Measurements from ENCODE around the gene GRAMD2B.
A peak's percentile ranks its signal among the peaks of the same experiment; 100 is the strongest.

Gene GRAMD2B

DNA sequence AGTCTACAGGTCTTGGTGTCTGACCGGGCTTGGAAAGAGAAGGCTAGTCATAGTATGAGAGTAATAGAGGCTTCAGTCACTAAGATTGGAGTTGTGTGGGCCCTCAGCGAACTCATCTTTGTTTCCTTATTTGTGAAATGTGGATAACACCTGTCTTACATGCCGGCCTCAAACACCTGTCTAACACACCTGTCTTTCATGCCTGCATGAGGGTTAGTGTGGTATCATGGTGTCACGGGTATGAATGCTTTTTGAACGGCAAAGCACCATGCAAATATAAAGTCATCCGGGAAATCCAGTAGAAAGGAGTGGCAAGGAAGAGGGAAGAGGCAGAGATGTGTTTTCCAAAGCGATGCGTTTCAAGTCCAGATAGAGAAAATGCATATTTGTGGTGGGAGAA, 25.5 kb downstream of the GRAMD2B start (continued):
- TF ChIP-seq ZNF514 (tag by site-specific recombination; IDR thresholded peaks at IDR 0.05) (no peak), ZNF747 (tag by site-specific recombination; IDR thresholded peaks at IDR 0.05) (no peak)

DNA sequence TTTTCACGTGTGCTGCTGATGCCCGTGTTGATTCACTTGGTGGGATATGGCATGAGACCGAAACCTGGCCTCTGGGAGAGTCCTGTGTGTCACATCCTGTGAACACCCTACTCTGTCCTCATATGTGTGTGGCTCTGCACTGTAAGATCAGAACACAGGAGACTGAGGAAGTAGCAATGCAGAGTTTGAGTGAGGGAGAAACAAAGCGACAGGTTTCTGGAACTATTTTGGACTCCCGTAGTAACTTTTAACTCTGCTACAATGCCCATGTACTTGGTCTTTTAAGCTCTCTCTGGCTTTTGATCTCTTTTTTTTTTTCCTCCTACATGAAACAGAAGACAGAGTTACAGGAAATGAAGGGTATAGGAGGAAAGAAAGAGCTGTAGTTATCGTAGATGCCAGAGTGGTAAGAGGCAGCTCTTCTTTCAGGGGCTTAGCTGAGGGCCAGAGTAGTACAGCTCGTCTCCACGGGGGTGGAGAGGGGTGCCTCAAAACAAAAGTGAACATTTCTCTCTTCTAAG, 26.6 kb downstream of the GRAMD2B start:
- no peak overlapping the region for H3K27ac ChIP-seq (ENCODE audit: extremely low read depth, low read depth, low read length)
- CTCF ChIA-PET = interaction anchor here (0.6 kb wide), 1 partner anchor 722 kb away, joined by 3 read pairs; no protein-coding TSS in a partner anchor
- TF ChIP-seq TRIM28 (IDR thresholded peaks at IDR 0.05; ENCODE audit: borderline replicate concordance, low read length) (no peak), SCRT2 (tag by site-specific recombination; IDR thresholded peaks at IDR 0.05) (peak; percentile 69), SCRT1 (tag by site-specific recombination; IDR thresholded peaks at IDR 0.05; ENCODE audit: borderline replicate concordance) (0 out of 2 replicates have a peak, but pooled peaks have one; percentile 38)

DNA sequence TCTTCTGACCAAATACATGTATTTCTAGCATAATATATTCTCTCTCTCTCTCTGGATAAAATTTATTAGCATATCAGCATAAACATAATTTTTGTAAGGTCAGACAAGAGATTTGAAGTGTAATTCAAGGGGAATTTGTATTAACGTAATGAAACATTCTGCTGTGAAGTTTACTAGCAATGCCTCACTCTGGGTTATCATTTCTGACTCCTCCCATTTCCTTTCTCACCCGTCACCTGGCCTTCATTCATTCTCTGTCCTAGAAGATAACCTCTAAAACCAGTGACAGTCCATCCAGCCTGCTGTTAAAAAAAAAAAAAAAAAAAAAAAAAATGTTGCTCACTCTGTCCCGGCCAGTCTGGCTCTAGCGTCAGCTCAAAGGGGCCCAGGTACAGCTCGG, 27.1 kb downstream of the GRAMD2B start:
- no peaks in the 10 kb centered on the region for H3K36me3 ChIP-seq (ENCODE audit: control insufficient read depth in 2 of 2, insufficient read depth in 1 of 2, low read length in 2 of 2)
- no peak overlapping the region for H3K4me3 ChIP-seq (ENCODE audit: low read depth, low read length)
- ChIA-PET POLR2A (no interaction called here), CTCF (interaction anchor here (0.7 kb wide), 1 partner anchor 11 kb away, joined by 4 read pairs; no protein-coding TSS in a partner anchor)
- H3K4me1 ChIP-seq (ENCODE audit: control insufficient read depth, insufficient read depth, low read length) = peaks cover 12% of the 10 kb centered on the region
- no peaks in the 10 kb centered on the region for H3K9me3 ChIP-seq (ENCODE audit: control insufficient read depth, insufficient read depth, low read depth, low read length)
- TF ChIP-seq, protein P1, sequence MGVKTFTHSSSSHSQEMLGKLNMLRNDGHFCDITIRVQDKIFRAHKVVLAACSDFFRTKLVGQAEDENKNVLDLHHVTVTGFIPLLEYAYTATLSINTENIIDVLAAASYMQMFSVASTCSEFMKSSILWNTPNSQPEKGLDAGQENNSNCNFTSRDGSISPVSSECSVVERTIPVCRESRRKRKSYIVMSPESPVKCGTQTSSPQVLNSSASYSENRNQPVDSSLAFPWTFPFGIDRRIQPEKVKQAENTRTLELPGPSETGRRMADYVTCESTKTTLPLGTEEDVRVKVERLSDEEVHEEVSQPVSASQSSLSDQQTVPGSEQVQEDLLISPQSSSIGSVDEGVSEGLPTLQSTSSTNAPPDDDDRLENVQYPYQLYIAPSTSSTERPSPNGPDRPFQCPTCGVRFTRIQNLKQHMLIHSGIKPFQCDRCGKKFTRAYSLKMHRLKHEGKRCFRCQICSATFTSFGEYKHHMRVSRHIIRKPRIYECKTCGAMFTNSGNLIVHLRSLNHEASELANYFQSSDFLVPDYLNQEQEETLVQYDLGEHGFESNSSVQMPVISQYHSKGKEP (tag by site-specific recombination; IDR thresholded peaks at IDR 0.05) = no peak
- TF ChIP-seq, protein P2, sequence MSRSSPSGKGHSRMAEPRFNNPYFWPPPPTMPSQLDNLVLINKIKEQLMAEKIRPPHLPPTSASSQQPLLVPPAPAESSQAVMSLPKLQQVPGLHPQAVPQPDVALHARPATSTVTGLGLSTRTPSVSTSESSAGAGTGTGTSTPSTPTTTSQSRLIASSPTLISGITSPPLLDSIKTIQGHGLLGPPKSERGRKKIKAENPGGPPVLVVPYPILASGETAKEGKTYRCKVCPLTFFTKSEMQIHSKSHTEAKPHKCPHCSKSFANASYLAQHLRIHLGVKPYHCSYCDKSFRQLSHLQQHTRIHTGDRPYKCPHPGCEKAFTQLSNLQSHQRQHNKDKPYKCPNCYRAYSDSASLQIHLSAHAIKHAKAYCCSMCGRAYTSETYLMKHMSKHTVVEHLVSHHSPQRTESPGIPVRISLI (tag by site-specific recombination; IDR thresholded peaks at IDR 0.05) = peak; percentile 53; the same call in 1 of the 2 replicates
- no peak overlapping the region for H3K27ac ChIP-seq (ENCODE audit: extremely low read depth, low read depth, low read length)

More for the DNA sequence above, 26.6 kb downstream of the GRAMD2B start:
- POLR2A ChIA-PET = no interaction called here
- H3K4me1 ChIP-seq (ENCODE audit: control insufficient read depth, insufficient read depth, low read length) = peaks cover 12% of the 10 kb centered on the region
- no peak overlapping the region for H3K4me3 ChIP-seq (ENCODE audit: low read depth, low read length)
- no peaks in the 10 kb centered on the region for H3K36me3 ChIP-seq (ENCODE audit: control insufficient read depth in 2 of 2, insufficient read depth in 1 of 2, low read length in 2 of 2)
- H3K9me3 ChIP-seq (ENCODE audit: control insufficient read depth, insufficient read depth, low read depth, low read length) = no peaks in the 10 kb centered on the region

DNA sequence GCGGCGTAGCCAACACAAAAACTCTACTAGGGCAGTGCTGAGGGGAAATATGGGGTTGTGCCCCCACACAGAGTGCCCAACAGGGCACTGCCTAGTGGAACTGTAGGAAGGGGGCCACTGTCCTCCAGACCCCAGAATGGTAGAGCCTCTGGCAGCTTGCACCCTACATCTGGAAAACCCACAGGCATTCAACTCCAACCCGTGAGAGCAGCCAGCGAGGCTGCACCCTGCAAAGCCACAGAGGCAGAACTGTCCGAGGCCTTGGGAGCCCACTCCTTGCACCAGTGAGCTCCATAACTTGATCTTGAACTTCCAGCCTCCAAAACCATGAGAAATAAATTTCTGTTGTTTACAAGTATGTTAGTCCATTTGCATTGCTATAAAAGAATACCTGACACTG, 27.7 kb downstream of the GRAMD2B start:
- POLR2A ChIA-PET = no interaction called here
- CTCF ChIA-PET = interaction anchor here (0.7 kb wide), 1 partner anchor 10 kb away, joined by 4 read pairs; no protein-coding TSS in a partner anchor
- Histone ChIP-seq H3K9me3 (ENCODE audit: control insufficient read depth, insufficient read depth, low read depth, low read length) (no peaks in the 10 kb centered on the region), H3K4me3 (ENCODE audit: low read depth, low read length) (no peak overlapping the region), H3K4me1 (ENCODE audit: control insufficient read depth, insufficient read depth, low read length) (peaks cover 12% of the 10 kb centered on the region), H3K36me3 (ENCODE audit: control insufficient read depth in 2 of 2, insufficient read depth in 1 of 2, low read length in 2 of 2) (no peaks in the 10 kb centered on the region), H3K27ac (ENCODE audit: extremely low read depth, low read depth, low read length) (no peak overlapping the region)
- TF ChIP-seq, protein P2 (tag by site-specific recombination; IDR thresholded peaks at IDR 0.05) = no peak
- TF ChIP-seq ZNF776 (tag by site-specific recombination; IDR thresholded peaks at IDR 0.05; ENCODE audit: borderline replicate concordance) (no peak), ZNF223 (tag by site-specific recombination; IDR thresholded peaks at IDR 0.05) (no peak), GLI2 (tag by site-specific recombination; IDR thresholded peaks at IDR 0.05; ENCODE audit: borderline replicate concordance, low read depth) (no peak), ZNF391 (tag by site-specific recombination; IDR thresholded peaks at IDR 0.05; ENCODE audit: borderline replicate concordance, low read depth) (no peak), GLIS2 (tag by site-specific recombination; IDR thresholded peaks at IDR 0.05) (no peak), PRDM1 (tag by site-specific recombination; IDR thresholded peaks at IDR 0.05) (no peak), ZNF510 (tag by site-specific recombination; IDR thresholded peaks at IDR 0.05; ENCODE audit: insufficient replicate concordance) (no peak), ZNF610 (tag by site-specific recombination; IDR thresholded peaks at IDR 0.05; ENCODE audit: borderline replicate concordance) (no peak), ZNF174 (tag by site-specific recombination; IDR thresholded peaks at IDR 0.05) (no peak), ZNF155 (tag by site-specific recombination; IDR thresholded peaks at IDR 0.05) (no peak), ZFP41 (tag by site-specific recombination; IDR thresholded peaks at IDR 0.05; ENCODE audit: borderline replicate concordance) (no peak), ZNF114 (tag by site-specific recombination; IDR thresholded peaks at IDR 0.05) (no peak), ZNF211 (tag by site-specific recombination; IDR thresholded peaks at IDR 0.05; ENCODE audit: low read depth) (no peak)
- TF ChIP-seq, protein P3, sequence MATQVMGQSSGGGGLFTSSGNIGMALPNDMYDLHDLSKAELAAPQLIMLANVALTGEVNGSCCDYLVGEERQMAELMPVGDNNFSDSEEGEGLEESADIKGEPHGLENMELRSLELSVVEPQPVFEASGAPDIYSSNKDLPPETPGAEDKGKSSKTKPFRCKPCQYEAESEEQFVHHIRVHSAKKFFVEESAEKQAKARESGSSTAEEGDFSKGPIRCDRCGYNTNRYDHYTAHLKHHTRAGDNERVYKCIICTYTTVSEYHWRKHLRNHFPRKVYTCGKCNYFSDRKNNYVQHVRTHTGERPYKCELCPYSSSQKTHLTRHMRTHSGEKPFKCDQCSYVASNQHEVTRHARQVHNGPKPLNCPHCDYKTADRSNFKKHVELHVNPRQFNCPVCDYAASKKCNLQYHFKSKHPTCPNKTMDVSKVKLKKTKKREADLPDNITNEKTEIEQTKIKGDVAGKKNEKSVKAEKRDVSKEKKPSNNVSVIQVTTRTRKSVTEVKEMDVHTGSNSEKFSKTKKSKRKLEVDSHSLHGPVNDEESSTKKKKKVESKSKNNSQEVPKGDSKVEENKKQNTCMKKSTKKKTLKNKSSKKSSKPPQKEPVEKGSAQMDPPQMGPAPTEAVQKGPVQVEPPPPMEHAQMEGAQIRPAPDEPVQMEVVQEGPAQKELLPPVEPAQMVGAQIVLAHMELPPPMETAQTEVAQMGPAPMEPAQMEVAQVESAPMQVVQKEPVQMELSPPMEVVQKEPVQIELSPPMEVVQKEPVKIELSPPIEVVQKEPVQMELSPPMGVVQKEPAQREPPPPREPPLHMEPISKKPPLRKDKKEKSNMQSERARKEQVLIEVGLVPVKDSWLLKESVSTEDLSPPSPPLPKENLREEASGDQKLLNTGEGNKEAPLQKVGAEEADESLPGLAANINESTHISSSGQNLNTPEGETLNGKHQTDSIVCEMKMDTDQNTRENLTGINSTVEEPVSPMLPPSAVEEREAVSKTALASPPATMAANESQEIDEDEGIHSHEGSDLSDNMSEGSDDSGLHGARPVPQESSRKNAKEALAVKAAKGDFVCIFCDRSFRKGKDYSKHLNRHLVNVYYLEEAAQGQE (tag by site-specific recombination; IDR thresholded peaks at IDR 0.05) = no peak

All from HEK293 (cell line).